Pulmonary artery endothelial cell (primary cell): ENCODE measurements around the gene C4orf50. TPM values are rescaled to one million over a fixed set of nuclear protein-coding genes. Genes with fewer than 3 reads are reported as not detected.

Experiments
- DNase-seq: peaks from one replicate; pipeline ENCODE4 v3.0.0-alpha.2; 2011; ENCODE audit warnings: low read depth, low spot score
- total RNA-seq: library from RNA; depleted of rRNA; stranded (reverse); fragments of >200 nt; gene quantifications from 2 replicates; pipeline ENCODE4 v1.2.3, GENCODE V29; 2014

C4orf50 gene
- total RNA-seq, 1 donor from 2014 or later = not detected

DNA sequence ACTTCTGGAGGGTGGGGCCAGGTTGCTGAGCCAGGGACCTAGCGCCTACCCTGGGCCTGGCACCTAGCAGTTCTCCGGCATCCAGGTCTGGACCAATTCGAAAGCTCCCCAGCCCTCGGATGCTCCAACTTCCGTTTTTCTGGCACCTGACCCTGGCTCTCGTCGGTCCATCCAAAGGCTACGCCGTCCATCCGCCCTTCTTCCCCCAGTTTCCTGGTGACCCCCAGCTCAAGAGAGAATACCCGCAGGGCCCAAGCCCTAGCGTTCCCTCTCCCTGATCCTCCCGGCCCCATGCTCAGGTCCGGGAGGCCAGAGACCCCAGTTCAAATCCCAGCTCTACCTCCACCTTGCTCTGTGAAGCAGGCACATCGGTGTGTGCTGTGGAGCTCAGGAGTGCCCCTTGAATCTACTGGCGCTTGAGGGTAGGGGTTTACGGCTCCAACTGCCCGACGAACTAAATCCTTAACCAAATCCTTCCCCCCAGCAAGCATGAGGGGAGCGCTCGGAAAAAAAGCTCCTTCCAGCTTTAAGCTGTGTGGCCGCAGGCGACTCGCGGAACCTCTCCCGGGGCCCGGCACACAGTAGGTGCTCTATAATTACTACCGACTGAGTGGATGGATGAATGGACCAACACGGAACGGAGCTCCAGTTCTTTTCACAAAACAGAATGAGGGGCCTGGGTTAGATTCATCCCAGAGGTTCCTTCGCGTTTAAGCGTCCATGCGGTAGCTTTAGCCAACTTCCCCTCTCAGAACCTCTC is 126.5 kb downstream of the C4orf50 start:
- DNase-seq = no peak

DNA sequence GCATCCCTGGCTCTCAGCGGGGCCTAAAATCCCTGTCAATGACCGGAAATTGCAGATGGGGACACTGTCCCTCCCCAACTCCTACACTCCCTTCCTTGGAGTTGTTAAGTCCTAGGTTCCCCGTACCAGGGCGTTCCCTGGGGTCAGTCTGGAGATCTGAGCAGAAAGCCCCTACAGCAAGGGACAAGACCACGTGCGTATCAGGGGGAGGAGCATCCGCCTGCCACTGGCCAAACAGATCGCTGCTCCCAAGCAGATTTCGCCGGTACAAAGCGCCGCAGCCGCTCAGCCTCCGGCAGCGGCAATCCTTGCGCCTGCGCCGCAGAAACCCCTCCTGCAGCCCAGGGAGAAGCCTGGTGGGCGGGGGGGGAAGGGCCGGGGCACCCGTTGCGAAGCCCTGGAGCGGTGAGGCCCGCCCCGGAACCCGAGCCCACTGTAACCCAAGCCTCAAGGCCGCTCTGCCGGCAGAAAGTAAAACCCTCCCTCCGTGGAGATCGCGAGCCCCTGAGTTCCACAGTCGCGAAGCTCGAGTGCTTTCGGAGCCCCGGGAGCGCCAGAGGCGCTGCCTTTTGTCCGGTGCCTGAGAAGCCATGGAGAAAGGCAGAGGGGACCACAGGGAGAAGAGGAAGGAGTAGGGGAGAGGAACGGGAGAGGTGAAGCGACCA is 128.0 kb downstream of the C4orf50 start:
- no peak for DNase-seq

DNA sequence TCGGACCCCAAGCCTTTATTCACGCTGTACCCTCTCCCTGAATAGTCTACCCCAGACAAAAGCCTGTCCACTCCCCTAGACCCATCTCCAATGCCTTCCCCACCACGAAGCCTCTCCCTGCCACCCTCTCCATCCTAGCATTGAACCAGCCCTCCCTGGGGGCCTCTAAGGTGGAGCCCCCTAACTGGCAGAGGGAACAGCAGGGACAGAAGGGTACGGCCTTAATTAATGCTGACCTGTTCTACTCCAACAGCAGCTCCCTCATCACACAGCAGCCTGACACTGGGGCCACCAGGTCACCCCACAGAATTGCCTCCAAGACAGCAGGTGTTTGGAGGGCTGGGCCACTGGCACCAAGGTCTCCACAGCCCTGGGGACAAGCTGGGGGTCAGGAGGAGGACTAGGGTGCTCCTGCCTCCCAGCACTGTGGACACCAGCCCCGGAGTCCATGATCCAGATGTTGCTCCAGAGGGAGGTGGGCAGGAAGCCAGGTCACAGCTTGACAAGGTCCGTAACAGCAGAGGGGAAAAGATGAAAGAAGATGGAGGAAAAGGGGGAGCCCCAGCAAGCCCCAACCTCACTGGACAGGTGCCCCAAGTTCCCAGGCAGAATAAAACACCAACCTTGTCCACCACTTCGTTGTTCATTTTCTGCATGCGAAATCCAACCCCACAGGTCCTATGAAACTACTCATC is 129.1 kb downstream of the C4orf50 start:
- DNase-seq = no peak

DNA sequence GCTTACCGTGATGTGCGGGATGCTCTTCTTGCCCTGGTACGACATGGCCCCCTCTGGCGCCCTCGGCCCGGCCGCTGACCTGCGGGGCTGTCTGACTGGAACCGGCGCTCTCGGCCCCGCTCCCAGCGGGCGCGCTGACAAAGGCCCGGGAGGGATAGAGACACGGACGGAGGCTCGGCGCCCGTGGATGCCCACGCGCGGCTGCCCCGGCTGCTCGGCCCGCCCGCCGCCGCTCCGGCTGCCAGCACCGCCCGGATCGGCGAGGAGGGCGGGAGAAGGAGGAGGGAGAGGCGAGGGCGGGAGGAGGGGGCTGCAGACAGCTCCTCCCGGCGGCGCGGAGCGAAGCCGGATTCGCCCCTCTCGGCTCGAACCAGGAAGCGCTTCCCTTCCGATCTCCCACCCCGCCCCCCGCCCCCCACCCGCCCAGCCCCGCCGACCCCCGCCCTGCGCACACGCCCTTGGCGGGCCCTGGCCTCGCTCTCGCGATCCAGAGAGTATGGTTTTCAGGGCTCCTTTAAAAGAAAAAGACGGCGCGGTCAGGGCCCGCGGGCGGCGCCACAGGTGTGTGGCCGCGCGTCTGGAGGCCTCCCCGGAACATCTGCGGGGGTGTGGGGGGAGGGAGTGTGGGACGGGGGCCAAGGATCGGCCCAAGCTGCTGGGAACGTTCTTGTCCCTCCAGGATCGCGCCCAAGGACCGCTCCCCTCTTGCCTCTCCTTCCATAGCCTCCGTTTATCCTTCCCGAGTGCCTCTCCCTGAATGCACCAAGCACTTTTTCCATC is 129.8 kb downstream of the C4orf50 start:
- no peak for DNase-seq

DNA sequence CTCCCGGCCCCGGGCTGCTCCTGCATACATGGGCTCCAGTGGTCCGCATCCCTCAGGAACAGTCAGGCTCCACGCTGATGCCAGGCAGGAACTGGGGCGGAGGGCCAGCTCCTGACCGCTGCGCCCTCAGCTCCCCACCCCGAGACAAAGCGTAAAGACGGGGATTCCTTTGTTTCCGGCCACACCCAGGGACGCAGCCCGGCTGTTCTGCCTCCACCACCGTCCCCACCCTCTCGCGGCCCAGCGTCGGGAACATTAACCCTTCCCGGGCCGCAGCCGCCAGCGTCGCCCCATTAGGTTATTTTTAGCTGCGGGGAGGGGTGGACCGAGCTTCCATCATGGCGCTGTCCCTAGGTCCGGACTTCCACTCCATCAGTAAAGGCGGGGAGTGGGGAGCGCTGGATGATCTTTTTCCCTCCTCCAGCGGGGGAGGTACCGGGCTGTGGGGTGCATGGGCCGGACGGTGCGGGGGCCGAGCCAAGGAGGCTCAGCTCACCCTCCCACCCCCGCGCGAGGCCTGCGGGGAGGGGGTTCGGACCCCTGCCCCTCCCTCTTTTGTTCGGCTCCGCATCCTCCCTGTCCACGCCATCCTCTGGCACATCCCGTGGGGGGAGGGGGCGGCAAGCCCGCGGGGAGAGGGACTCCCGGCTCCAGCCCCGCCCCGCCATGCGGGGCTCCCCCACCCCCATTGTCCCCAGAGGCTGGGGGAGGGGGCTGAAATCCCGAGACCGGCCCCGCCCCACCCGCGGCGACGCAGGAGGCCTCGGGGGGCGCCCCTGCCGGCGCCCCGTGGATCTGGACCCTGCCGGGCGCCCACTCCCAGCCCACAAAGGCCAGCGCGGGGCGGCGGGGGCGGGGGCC is 130.6 kb downstream of the C4orf50 start:
- DNase-seq = no peak

DNA sequence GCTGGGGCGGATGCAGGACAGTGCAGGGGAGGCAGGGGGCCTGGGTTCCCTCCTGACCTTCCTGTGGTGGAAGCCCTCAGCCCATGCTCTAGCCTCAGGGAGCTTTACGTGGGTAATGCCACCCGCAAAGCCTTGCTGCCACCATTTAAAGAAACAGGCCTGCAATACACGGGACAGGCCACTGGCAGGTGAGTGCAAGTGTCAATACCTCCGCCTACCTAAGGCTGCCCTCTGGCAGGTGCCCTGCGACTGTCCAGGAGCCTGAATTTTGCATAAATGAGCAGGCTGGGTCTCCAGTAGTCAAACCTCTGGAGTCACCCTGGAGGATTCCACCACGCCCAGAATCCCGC is 131.2 kb downstream of the C4orf50 start:
- DNase-seq = no peak

DNA sequence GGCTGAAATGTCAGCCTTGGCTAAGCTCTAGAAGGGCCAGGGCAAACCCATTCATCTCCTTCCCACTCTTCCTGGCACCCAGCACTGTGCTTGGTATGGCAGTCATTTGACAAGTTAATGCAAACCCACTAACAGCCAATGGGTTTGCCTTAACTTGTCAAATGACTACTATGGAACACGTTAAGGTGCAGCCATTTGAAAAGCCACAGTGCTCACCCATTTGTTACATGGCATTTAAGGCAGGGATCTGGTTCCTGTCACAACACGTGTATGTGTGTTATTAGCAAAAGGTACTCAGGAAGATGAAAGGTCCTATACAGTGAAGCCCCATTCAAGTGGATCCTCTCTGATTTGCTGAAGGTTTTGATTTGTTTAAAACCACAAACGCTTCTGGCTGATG is 132.5 kb downstream of the C4orf50 start:
- DNase-seq = no peak

DNA sequence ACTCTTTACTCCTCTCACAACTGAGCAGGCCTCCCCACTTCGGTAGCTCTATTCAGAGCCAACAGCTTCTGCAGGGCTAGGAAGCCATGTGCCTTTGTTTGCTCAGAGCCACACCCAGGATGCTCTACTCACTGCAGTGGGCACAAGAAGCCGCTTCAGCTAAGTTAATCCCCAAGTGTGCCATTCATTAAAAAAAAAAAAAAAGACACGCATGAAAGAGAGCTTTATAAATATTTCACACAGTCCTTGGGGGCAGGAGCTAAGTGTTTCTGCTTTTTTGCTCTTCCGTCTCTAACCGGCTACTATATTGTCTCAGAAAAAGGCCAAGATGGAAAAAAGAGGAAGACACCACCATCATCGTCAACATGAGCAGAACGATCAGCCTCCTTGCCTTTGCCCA is 133.4 kb downstream of the C4orf50 start:
- DNase-seq = no peak

DNA sequence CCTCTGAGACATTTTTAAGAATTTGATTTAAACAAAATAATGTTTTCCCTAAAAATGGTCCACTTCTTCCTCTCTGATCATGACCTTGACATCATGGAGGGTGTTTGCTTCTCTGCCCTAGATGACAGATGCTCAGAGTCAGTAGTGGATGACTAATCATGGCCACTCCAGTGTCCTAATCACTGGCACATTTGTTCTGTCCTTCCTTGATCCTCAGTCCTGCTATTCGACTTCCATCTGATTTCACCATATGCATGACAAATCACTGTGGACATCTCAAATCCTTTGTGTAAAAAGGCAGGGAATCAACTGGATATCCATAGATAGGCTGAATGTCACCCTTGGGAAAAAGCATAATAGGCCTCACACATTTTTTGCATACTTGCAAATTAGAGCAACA is 134.3 kb downstream of the C4orf50 start:
- no peak for DNase-seq

DNA sequence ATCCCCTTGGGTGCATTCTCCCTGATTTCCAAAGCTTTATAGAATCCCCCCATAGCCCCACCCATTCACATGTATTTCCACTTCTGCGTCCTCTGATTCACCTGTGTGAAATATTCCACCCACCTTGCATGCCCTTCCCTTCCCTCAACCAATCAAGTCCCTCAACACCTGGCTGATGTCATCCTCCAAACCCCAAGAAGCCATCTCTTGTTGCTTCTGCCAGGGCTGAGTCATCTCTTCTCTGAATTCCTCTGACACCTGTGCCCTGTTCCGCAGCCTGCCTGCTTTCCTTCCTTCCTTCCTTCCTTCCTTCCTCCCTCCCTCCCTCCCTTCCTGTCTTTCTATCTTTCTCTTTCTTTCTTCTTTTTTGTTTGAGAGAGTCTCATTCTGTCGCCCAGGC is 135.3 kb downstream of the C4orf50 start:
- DNase-seq = no peak

DNA sequence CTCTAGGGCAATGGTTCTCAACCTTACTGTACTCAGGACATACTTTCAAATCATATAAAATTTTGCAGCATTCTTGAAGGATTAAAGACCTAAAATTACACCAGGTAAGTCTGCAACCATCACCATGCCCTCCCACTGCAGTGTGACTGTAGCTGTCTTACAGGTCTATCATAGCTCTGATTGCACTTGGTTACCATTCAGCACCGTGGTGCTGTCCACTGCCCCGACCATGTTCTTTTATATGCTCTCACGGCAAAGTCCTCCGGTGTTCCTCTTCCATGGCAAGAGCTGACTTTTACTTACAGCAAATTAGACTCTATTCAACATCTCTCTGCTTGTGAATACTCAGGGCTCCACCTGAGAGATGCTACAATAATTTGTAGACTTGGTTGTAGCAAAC is 136.9 kb downstream of the C4orf50 start:
- DNase-seq = no peak

DNA sequence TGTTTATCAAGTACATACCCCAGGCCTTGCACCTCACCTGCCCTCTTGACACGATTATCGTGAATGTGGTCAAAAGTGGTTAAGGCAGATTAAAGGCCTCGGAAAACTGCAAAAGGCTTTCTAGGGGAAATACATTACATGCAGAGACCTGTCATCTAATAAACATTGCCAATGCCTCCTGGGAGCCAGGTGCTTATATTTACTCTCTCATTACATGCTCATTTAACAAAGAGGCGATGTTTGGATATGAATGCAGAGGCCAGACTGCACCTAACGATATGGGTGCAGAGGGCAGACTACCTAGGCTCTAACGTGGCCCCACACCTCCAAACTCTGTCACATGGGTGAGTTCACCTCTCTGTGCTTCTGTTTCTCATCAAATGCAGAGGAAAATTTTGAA is 139.9 kb downstream of the C4orf50 start:
- DNase-seq = no peak

DNA sequence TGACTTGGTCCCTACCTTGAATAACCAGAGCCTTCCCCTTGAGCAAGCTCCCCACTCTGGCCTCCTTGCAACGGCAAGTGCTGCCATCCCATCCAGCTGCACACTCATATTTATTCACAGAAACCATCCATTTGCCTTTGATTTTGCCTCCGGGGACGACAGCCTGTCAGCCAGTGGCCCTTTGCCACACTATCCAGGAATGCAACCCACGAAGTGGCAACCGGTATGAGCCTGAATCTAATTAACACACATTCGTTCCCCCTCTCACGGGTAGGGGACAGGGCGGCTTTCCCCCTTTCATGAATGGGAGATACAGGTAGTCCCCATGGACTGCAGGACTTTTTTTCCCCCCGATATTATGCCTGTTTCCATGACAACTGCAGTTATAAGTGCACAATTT is 140.8 kb downstream of the C4orf50 start:
- DNase-seq = no peak

DNA sequence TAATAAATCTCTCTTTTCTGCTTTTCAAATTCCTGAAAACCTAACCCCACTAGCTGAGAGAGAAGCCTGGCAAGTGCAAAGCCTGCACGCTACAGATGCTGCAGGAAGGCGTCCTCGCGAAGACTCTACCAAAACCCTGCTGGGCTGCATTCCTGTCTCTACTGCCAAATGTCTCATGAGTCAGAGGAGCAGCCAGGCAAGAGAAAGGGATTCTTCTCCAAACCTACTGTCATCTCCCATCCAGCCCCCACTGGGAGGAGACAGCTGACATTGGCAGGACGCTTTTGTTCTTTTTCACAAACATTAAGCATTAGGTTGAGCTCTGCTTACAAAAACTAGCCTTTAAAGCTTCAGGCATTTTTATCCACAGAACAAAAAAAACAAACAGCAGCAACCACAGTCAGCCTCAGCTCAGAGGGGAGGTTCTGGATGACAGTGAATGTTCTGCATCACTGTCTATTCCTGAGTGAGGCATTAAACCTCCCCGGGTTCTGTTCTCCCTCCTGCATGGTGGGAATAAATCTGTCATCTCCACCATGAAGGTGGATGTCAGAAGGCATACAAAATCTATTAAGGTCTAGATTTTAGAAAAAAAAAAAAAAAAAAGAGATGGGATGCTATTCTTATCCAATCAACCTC is 143.3 kb downstream of the C4orf50 start:
- no peak for DNase-seq

DNA sequence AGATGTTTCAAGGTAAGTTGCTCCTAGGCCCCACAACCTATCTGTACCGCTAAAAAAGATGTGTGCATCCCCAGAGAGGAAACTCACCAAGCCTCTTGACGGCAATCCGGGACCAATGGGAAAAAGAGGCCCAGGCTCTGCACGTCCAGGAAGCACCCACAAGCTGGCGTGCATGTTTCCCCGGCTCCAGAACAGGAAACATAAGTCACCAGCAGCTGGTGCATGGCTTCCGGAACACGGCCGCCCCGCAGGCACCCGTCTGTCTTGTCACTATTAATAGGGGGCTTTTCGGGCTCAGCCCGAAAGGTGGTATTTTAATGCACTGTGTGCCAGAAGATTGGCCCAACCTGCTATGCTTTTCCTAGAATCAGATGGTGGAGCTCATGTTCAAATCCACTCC is 147.5 kb downstream of the C4orf50 start:
- DNase-seq = no peak

DNA sequence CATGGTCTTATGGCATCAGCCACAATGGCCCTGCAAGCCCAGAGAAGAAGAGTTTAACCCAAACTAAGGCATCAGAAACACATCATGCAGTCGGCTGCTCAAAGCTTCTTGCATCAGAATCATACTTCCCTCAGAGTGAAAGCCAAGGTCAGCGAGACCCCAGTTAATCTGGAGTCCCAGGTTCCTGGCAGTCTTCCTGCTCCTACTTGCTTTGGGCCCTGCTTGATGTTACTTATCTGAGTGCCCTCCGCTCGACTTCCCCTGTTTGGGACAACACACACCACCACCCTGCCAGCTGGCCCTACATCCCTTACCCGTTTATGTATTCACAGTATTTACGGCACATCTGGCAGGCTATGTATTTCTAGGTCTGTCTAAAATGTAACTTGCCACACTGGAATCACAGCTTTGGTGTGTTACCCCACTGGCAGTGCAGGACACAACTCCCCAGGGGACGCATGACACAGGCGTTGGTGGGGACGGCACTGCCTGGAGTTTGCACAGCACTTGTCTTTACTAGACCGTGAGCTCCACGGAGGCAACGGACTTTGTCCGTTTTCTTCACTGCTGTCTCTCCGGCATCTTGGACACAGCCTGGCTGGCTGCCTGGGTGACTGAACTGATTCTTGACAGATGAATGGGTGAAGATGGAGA is 148.1 kb downstream of the C4orf50 start:
- DNase-seq = no peak

DNA sequence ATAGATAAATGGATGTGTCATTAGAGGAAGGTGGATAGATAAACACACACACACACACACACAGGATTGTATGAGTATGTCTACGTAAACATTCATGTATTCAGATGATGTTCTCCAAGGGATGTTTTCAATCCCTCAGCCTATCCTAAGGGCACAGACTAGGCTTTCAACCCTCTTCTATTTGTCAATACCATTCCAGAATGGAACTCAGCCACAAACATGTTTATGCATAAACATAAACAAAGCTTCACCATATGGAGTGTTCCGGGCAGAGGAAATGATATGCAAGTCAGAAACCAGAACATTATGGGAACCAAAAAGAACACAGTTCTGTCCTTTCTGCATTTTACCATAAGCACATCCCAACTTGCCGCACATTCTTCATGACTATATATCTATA is 150.4 kb downstream of the C4orf50 start:
- DNase-seq = no peak

DNA sequence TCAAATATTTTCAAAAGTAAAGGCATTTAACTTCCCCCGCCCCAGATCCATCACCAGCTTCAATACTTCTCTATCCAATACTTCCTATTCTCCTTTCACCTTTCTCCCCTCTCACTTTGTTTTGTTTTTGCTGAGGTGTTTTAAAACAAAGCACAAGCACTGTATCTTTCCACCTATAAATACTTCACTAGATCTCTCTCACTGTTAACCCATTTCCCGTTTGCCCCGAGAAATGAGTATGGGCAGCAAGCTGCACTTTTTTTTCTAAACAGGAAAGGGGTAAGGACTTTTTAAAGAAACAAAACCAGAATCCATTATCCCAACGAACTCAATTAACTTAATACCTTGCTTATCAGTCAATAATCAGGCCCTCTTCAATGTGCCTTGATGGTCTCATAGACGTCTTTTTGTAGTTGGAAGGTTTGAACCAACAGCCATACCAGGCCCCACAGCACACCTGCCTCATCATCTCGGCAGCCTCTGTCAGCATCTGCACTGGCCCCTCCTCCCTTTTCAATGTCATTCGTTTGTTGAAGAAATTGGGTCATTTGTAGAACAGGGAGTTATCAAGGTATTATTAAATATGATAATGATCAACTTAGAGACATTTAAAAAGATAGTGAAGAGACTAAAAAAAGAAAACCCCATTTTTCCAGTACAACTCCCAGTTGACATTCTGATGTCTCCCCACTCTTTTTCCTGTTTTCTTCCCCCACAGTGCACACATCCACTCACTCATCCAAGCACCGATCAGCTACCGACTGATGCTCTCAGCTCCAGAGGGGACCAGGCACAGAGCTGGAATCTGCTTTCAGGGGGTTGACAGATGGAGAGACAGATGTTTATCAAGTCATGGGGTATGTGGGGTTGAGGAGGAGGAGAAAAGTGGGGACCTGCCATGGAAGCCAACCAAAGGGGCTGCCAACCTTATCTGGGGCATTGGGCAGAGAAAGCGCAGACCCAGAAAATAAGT is 151.1 kb downstream of the C4orf50 start:
- DNase-seq = no peak
